Right lobe of liver (tissue), 6 donors: ENCODE results near the gene SPG11. TPM values are rescaled to one million over a fixed set of nuclear protein-coding genes. Genes with fewer than 3 reads are reported as not detected.
"Not testable (repeated sequence)": the region's sequence is repeated elsewhere in the genome, so short reads cannot be mapped to it uniquely, and the experiment has no call there.

Source experiments
- ATAC-seq, 4 donors: fragments of 200-7000 bp; cut with Tn5 transposase; one replicate each; pipeline ENCODE4 v1.9.1; 2020; ENCODE audit warnings: mild to moderate bottlenecking in 4 of 4, moderate library complexity in 4 of 4
- DNase-seq, 3 donors: peaks; one replicate each; pipeline ENCODE4 v3.0.0-alpha.2; 2020
- H3K27ac ChIP-seq, 3 donors: fragments of 200-600 bp; one replicate each; pipeline ENCODE4 v1.8.0; 2022
- H3K27me3 ChIP-seq, 2 donors: fragments of 200-600 bp; one replicate each; pipeline ENCODE4 v1.8.0; 2022
- H3K36me3 ChIP-seq, 4 donors: fragments of 200-600 bp; sonication (generic) in 1 of 4; one replicate each; pipeline versions ENCODE4 v1.5.1 to v1.8.0; 2017 to 2022; ENCODE audit warnings: control low read depth in 1 of 4
- H3K4me1 ChIP-seq, 4 donors: fragments of 200-600 bp; sonication (generic) in 1 of 4; one replicate each; pipeline versions ENCODE4 v1.5.1 to v1.8.0; 2017 to 2022; ENCODE audit warnings: control low read depth in 1 of 4
- H3K4me3 ChIP-seq, 3 donors: fragments of 200-600 bp; one replicate each; pipeline ENCODE4 v1.8.0; 2022
- H3K9me3 ChIP-seq, 4 donors: fragments of 200-600 bp; sonication (generic) in 1 of 4; one replicate each; pipeline versions ENCODE4 v1.5.1 to v1.8.0; 2017 to 2022; ENCODE audit warnings: control low read depth in 1 of 4
- CTCF ChIP-seq, 4 donors: fragments of 200-600 bp in 3 of 4; fragments of 450-650 bp in 1 of 4; IDR thresholded peaks; one replicate each; pipeline versions ENCODE4 v1.5.1 to v1.8.0; 2016 to 2022; ENCODE audit warnings: antibody characterized with exemption in 4 of 4, mild to moderate bottlenecking in 2 of 4
- POLR2A ChIP-seq: fragments of 450-650 bp; IDR thresholded peaks from one replicate; pipeline ENCODE4 v1.6.1; 2017; ENCODE audit warnings: antibody characterized with exemption, mild to moderate bottlenecking
- WGBS: methylation state at CpG from one replicate; pipeline ENCODE4 v1.1.6; 2018; ENCODE audit warnings: low coverage, low lambda C conversion rate; ENCODE audit not compliant: insufficient coverage; ENCODE audit errors: missing lambda C conversion rate; 5-methylcytosine and 5-hydroxymethylcytosine counted together
- intact Hi-C, 2 donors: fragments of 100-400 bp; cut with DNase I; formaldehyde crosslinking; loops; one replicate each; pipeline versions ENCODE4 v1.11.2 to v1.14.1; 2022
- total RNA-seq, 6 experiments: library from RNA; depleted of rRNA in 2 of 6; stranded (reverse); fragments of >200 nt in 2 of 6; fragmentation: NEBNext Ultra II Directional in 3 of 6; extraction: Animal tissue kit (Norgen Biotek cat#: 25700) in 3 of 6; gene quantifications; one replicate each; pipeline versions ENCODE4 v1.1.0 to v1.2.4, GENCODE V29; 2016 to 2023
- donor health status: DM: no; HTN: yes; CAD: no.
- donor health status: DM: no; HTN: no; CAD: no.
- donor health status: DM: no; HTN: no; CAD: no.
- donor health status: DM: no; HTN: yes; CAD: no.
- donor health status: DM: no; HTN: yes; CAD: no.

SPG11 gene
- total RNA-seq, 6 experiments from 2014 or later, result 35.4 to 55.6 (median 40.8) TPM

DNA sequence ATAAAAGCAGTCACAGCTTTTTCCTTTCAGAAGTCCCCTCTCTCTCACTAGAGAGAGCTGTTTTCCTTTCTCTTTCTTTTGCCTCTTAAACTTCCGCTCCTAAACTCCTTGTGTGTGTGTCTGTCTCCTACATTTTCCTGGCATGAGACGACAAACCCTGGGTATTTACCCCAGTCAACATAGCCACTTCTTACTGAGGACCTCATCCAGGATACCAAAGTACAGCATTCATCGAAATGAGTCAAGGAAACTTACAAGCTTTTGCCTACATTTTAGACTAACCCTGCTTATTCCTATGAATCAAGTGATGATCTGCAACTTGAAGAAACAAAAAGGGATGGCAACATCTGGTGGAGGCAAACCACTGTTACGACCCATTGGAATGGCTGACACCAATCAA is 31.0 kb upstream of the SPG11 start:
- TF ChIP-seq CTCF (IDR thresholded peaks at IDR 0.05) (no peak), POLR2A (no peak)
- no peak for ATAC-seq
- 71% methylated on average over 4 of the region's 4 CpGs for WGBS

DNA sequence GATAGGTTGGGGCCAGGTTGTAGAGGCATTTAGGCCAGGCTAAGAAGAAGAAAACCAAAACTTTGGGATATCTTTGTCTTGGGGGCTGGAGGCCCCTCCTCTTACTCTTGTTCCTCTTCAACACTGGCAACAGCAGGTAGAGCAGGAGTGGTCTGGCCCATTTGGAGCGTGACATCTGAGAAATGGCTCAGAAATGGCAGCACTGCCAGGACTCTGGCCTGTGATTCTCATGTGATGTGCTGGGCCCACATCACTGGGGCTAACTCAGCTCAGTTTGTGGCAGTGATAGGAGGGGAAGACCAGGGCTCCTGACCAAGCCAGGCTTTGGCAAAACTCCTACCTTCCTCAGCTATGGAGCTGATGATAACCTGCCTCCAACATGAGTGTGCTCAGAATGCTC is 29.2 kb upstream of the SPG11 start:
- H3K9me3 ChIP-seq, result no peaks in the 10 kb centered on the region
- H3K4me1 ChIP-seq, result no peaks in the 10 kb centered on the region
- no peak for TF ChIP-seq CTCF (IDR thresholded peaks at IDR 0.05)
- TF ChIP-seq POLR2A, result no peak
- intact Hi-C loops, result no loop called here
- no peak overlapping the region for H3K27ac ChIP-seq
- H3K36me3 ChIP-seq, result no peaks in the 10 kb centered on the region
- no peak overlapping the region for H3K4me3 ChIP-seq
- ATAC-seq, result no peak
- H3K27me3 ChIP-seq, result no peaks in the 10 kb centered on the region
- WGBS, result no CpG with 5 or more reads among the region's 1 CpG
- DNase-seq, result no peak

More for the DNA sequence above, 31.0 kb upstream of the SPG11 start:
- H3K9me3 ChIP-seq, result no peaks in the 10 kb centered on the region
- no peaks in the 10 kb centered on the region for H3K4me1 ChIP-seq
- no peak overlapping the region for H3K27ac ChIP-seq
- no peak overlapping the region for H3K4me3 ChIP-seq
- H3K36me3 ChIP-seq, result no peaks in the 10 kb centered on the region
- DNase-seq, result no peak
- intact Hi-C loops, result no loop called here
- no peaks in the 10 kb centered on the region for H3K27me3 ChIP-seq

GRCh38 chr15:44690245-44690644 is 26.8 kb upstream of the SPG11 start:
- intact Hi-C loops, H3K27me3 ChIP-seq, H3K4me3 ChIP-seq, H3K27ac ChIP-seq, H3K4me1 ChIP-seq, ATAC-seq, H3K9me3 ChIP-seq, H3K36me3 ChIP-seq, DNase-seq: not testable (repeated sequence)
- 60% methylated on average over 1 of the region's 1 CpG for WGBS

- H3K27ac ChIP-seq, intact Hi-C loops, ATAC-seq, H3K4me1 ChIP-seq, H3K4me3 ChIP-seq, H3K27me3 ChIP-seq, H3K9me3 ChIP-seq, DNase-seq, H3K36me3 ChIP-seq: not testable (repeated sequence)
- WGBS, result 71% methylated on average over 2 of the region's 2 CpGs
Measured at GRCh38 chr15:44689318-44689717, 25.9 kb upstream of the SPG11 start.

DNA sequence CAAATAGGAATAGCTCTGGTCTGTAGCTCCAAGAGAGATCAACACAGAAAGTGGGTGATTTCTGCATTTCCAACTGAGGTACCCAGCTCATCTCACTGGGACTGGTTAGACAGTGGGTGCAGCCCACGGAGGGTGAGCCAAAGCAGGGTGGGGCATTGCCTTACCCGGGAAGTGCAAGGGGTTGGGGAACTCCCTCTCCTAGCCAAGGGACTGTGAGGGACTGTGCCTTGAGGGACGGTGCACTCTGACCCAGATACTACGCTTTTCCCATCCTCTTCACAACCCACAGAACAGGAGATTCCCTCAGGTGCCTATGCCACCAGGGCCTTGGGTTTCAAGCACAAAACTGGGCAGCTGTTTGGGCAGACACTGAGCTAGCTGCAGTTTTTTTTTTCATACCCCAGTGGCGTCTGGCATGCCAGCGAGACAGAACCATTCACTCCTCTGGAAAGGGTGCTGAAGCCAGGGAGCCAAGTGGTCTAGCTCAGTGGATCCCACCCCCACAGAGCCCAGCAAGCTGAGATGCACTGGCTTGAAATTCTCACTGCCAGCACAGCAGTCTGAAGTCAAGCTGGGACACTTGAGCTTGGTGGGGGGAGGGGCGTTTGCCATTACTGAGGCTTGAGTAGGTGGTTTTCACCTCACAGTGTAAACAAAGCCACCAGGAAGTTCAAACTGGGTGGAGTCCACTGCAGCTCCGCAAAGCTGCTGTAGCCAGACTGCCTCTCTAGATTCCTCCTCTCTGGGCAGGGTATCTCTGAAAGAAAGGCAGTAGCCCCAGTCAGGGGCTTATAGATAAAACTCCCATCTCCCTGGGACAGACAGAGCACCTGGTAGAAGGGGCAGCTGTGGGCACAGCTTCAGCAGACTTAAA is 19.6 kb upstream of the SPG11 start:
- H3K4me1 ChIP-seq, H3K27me3 ChIP-seq, H3K9me3 ChIP-seq, H3K4me3 ChIP-seq, intact Hi-C loops, H3K36me3 ChIP-seq, H3K27ac ChIP-seq: not testable (repeated sequence)
- DNase-seq (peak in 2 of 3 donors; percentile 58 to 63), ATAC-seq (peak in 1 of 4 donors; percentile 30)
- 30% methylated on average over 2 of the region's 8 CpGs for WGBS

- H3K27me3 ChIP-seq, result no peaks in the 10 kb centered on the region
- no peak for ATAC-seq
Measured at GRCh38 chr15:44682211-44682610, 18.7 kb upstream of the SPG11 start.

More at GRCh38 chr15:44682211-44682610, 18.7 kb upstream of the SPG11 start:
- Histone ChIP-seq H3K4me1 (no peaks in the 10 kb centered on the region), H3K36me3 (no peaks in the 10 kb centered on the region), H3K4me3 (no peak overlapping the region), H3K9me3 (no peaks in the 10 kb centered on the region), H3K27ac (no peak overlapping the region)
- no peak for DNase-seq
- TF ChIP-seq CTCF (IDR thresholded peaks at IDR 0.05) (no peak), POLR2A (no peak)
- intact Hi-C loops, result no loop called here
- WGBS, result 25% methylated on average over 2 of the region's 2 CpGs
